Effector memory CD8-positive, alpha-beta T cell (primary cell): ENCODE results near the gene CFAP54.
A peak's percentile ranks its signal among the peaks of the same experiment; 100 is the strongest.
"Not testable (repeated sequence)": the region's sequence is repeated elsewhere in the genome, so short reads cannot be mapped to it uniquely, and the experiment has no call there.

Experiments used
- ATAC-seq: fragments of 150-1000 bp; cut with Tn5 transposase; replicated peaks from 2 replicates; pipeline ENCODE4 v1.10.0; 2021; ENCODE audit warnings: mild to moderate bottlenecking, moderate library complexity
- DNase-seq, 3 experiments: peaks; one replicate each; pipeline ENCODE4 v3.0.0; 2021
- H3K27ac Mint-ChIP-seq, 2 donors: one replicate each; pipeline ENCODE4 v1.8.0; 2022; ENCODE audit warnings: mild to moderate bottlenecking in 2 of 2, mixed read lengths in 2 of 2, moderate library complexity in 2 of 2
- H3K27me3 Mint-ChIP-seq, 2 donors: one replicate each; pipeline ENCODE4 v1.8.0; 2022; ENCODE audit warnings: mixed read lengths in 2 of 2
- H3K36me3 Mint-ChIP-seq: one replicate; pipeline ENCODE4 v1.8.0; 2022; ENCODE audit warnings: mild to moderate bottlenecking, moderate library complexity, mixed read lengths; ENCODE audit not compliant: insufficient read depth
- H3K4me1 Mint-ChIP-seq, 2 donors: one replicate each; pipeline ENCODE4 v1.8.0; 2022; ENCODE audit warnings: low read depth in 2 of 2, mixed read lengths in 2 of 2
- H3K4me3 Mint-ChIP-seq, 2 donors: one replicate each; pipeline ENCODE4 v1.8.0; 2022; ENCODE audit warnings: mild to moderate bottlenecking in 2 of 2, mixed read lengths in 2 of 2, moderate library complexity in 2 of 2
- H3K9me3 Mint-ChIP-seq, 2 donors: one replicate each; pipeline ENCODE4 v1.8.0; 2022; ENCODE audit warnings: mixed read lengths in 2 of 2

Gene CFAP54

DNA sequence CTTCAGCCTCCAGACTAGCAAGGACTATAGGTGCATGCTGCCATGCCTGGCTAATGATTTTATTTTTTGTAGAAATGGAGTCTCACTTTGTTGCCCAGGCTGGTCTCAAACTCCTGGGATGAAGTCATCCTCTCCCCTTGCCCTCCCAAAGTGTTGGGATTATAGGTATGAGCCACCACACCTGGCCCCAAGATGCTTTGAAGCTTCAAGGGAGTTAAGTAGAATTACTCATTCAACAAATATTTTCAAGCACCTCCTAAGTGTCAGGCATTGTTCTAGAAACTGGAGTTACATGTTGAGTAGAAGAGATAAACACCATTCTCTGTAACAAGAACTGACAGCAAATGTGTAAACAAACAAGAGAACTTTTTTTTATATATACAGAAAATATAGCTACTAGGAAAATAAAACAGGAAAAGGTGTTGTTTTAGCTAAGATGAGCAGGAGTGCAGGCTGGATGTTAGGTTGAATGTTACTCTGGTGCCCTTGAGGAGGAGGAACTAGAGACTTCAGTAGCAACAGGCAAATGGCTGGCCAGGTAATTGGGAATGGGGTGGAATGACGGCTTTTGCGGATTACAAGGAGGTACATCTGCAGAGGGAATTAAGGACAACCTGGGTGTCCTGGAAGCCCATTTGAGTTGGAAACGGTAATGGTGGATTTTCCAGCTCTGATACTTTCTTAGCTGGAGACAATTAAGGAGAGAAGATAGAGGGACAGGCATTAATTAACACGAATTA, 32.0 kb upstream of the CFAP54 start:
- H3K27me3 Mint-ChIP-seq, result no peaks in the 10 kb centered on the region
- no peaks in the 10 kb centered on the region for H3K36me3 Mint-ChIP-seq
- H3K27ac Mint-ChIP-seq, result peak overlapping the region in 1 of 2 donors; percentile 53
- no peak for DNase-seq
- H3K9me3 Mint-ChIP-seq, result no peaks in the 10 kb centered on the region
- no peak overlapping the region for H3K4me3 Mint-ChIP-seq
- peaks cover 0 to 8% of the 10 kb centered on the region in 2 donors for H3K4me1 Mint-ChIP-seq
- no peak for ATAC-seq

DNA sequence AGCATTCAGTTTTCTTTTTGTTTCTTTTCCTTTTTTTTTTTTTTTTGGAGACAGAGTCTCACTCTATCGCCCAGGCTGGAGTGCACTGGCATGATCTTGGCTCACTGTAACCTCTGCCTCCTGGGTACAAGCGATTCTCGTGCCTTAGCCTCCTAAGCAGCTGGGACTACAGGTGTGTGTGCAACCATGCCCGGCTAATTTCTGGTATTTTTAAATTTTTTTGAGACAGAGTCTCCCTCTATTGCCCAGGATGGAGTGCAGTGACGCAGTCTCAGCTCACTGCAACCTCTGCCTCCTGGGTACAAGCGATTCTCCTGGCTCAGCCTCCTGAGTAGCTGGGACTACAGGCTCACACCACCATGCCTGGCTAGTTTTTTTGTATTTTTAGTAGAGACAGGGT, 30.1 kb upstream of the CFAP54 start:
- not testable (repeated sequence) for H3K4me1 Mint-ChIP-seq, H3K9me3 Mint-ChIP-seq, H3K4me3 Mint-ChIP-seq, ATAC-seq, H3K36me3 Mint-ChIP-seq, H3K27ac Mint-ChIP-seq, H3K27me3 Mint-ChIP-seq, DNase-seq

DNA sequence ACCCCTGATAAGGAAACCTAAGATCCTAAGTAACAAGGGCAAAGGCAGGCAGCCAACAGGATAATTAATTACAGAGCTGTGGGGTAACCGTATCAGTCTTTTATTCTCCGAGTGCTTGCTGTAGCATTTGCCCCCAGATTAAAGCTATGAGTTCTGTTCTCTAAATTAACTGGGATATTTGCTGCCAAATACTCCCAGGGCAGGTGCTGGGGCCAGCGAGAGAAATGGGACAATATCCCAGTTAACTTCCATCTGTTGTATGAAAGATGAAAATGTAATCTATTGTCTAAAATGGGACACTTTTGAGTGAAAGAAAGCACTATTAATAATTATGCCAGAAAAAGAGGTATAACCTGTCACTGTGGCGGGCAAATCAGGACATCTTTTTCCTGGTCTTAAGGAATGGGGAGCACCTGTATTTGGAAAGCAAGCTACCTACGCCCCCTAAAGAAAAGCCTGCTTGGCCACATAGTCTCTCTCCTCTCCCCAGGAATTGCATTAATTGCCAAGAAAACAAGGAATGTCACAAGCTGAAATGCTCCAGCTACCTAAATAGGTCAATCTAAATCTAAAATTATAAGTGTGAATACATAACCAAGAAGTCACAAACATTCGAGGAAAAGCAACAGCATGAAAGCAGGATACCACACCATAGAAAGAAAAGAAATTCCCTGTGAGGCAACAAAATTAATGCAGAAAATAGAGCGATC, 26.7 kb upstream of the CFAP54 start:
- H3K36me3 Mint-ChIP-seq, result no peaks in the 10 kb centered on the region
- ATAC-seq, result no peak
- H3K4me1 Mint-ChIP-seq, result no peaks in the 10 kb centered on the region
- no peak for DNase-seq
- no peak overlapping the region for H3K27ac Mint-ChIP-seq
- H3K9me3 Mint-ChIP-seq, result no peaks in the 10 kb centered on the region
- H3K27me3 Mint-ChIP-seq, result no peaks in the 10 kb centered on the region
- H3K4me3 Mint-ChIP-seq, result no peak overlapping the region

DNA sequence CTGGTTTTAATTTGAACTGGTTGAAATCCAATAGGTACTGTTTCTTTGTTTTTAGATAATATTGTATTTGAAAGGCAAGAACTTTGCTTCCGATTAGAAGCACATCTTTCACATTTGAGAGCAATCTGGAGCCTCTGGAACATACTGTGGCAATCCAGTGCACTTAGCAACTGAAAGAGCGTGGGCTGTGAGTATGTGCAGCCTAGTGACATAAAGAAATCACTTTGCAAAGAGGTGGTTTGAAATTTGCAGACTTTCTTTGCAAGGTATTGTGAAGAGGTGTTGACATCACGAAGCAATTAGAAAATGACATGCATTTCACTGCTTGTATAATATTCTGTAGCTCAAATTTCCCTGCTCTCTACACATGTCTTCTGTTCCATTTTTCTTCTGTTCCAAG, 23.5 kb upstream of the CFAP54 start:
- peaks cover 3 to 8% of the 10 kb centered on the region in 2 donors for H3K9me3 Mint-ChIP-seq
- no peak for DNase-seq
- ATAC-seq, result no peak
- no peaks in the 10 kb centered on the region for H3K27me3 Mint-ChIP-seq
- no peaks in the 10 kb centered on the region for H3K4me1 Mint-ChIP-seq
- no peaks in the 10 kb centered on the region for H3K36me3 Mint-ChIP-seq
- no peak overlapping the region for H3K4me3 Mint-ChIP-seq
- H3K27ac Mint-ChIP-seq, result no peak overlapping the region

DNA sequence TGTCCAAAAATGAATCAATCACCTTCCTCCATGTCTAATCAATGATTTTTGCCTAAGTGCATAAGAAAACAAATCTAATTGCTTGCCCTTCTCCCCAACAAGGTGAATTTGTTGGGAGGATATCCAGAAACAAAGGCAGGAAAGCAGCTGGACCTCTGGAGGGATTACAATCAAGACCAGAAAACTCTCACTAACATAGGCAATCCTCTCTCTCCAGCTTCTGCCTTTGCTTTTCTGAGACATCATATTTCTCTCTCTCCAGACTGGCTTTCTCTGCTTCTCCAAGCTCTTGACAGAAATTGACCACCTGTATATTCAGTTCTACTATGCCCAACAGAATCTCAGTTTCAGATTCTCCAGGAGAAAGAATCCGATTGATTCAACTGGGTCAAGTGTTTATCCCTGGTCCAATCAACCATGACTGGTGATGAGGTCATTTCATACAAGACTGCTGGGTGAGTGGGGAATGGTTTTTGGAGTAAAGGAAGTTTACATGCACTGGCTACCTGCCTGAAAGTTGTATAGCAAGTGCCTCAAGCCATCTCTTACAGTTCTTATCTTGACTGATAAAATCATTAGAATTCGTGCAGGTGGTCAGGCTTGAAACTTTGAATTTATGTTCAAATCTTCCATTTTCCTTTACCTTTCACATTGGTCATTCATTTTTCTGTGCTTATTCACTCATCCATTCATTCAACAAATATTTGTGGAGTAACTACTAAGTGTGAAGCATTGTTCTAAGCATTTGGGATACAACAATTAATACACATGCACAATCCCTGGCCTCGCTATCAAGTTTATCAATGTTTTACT, 22.2 kb upstream of the CFAP54 start:
- no peak for ATAC-seq
- Mint-ChIP-seq H3K27ac (peak overlapping the region in 1 of 2 donors; percentile 8), H3K4me3 (no peak overlapping the region), H3K36me3 (no peaks in the 10 kb centered on the region), H3K4me1 (peaks cover 0 to 3% of the 10 kb centered on the region in 2 donors), H3K9me3 (peaks cover 3 to 8% of the 10 kb centered on the region in 2 donors), H3K27me3 (no peaks in the 10 kb centered on the region)
- DNase-seq, result no peak

DNA sequence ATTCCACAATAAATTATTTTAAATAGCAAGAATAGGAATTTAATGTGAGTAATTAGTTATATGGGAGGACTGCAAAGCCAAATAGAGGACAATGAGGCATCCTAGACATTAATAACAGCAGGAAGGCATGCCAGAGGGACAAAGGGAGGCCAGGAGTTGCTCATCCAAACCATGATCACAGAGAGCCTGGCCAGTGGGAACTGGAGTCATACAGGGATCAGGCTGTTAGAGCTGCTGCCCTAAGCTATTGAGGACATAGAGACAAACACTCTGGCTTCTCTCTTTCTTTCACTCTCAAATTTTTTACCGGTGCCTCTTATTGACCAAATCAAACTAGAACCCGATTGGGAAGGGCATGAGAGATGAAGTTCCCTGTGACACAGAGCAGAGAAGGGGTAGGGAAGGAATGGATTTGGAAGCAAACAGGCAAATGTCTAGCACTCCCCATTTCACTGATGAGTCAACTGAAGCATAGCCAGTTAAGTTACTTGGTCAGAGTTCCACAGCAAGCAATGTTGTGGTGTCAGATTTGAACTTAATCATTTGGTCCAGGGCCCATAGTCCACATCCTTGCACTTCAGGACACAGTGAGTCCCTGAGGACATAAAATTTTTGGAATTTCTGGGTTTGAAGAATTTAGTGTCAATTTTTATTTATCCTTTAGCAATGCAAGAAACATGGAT, 17.9 kb upstream of the CFAP54 start:
- Mint-ChIP-seq H3K4me1 (peaks cover 14 to 24% of the 10 kb centered on the region in 2 donors), H3K36me3 (peaks cover 3% of the 10 kb centered on the region), H3K27ac (peak overlapping the region in 1 of 2 donors; percentile 60), H3K9me3 (peaks cover 7 to 8% of the 10 kb centered on the region in 2 donors), H3K4me3 (no peak overlapping the region), H3K27me3 (no peaks in the 10 kb centered on the region)
- DNase-seq (no peak), ATAC-seq (no peak)

DNA sequence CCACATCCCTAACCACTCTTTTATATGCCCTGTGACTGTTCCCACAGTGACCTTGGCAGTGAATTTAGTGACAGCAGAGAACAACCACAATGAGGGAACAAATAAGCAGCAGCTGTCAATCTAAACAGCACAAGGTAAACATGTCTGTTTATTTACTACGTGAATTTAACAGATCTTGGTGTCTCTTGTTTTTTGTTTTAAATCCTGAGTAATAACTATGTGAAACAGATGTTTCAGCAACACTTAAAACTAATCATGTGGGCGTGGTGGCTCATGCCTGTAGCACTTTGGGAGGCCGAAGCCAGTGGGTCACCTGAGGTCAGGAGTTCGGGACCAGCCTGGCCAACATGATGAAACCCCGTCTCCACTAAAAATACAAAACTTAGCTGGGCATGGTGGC, 17.0 kb upstream of the CFAP54 start:
- Mint-ChIP-seq H3K4me1 (peaks cover 14 to 24% of the 10 kb centered on the region in 2 donors), H3K9me3 (peaks cover 7 to 8% of the 10 kb centered on the region in 2 donors), H3K4me3 (peak overlapping the region; percentile 20 to 43), H3K36me3 (peaks cover 3% of the 10 kb centered on the region), H3K27ac (peak overlapping the region in 1 of 2 donors; percentile 60), H3K27me3 (no peaks in the 10 kb centered on the region)
- DNase-seq (no peak), ATAC-seq (no peak)

DNA sequence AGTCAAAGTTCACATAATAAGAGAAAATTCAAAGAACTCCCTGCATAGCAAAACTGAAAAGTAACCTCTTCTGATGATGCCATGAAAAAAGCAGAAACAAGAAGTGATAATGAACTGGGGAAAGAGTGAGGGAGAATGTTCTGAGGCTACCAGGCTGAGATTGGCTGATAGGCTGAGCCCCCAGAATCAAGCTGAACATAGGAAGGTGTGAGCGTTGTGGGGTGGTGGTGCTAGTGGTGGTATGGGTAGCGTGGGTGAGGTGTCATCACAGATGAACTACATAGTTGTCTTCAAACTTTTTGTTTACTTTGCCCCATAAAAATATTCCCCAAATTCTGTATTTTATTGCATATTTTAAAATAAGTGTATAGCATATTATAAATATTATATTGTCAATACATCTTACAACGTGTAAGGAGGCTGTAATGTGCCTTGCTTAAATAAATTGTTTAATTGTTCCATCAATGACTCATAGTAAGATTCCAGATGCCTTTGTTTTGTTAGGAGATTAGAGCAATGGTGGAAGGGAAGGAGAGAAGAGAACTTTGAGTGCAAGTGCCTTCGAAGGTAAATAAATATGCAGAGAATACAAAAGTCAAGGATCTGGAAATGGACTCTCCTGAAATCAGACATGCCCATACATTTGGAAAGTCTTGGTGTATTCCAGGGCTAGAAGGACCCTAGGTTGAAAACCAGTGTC, 15.8 kb upstream of the CFAP54 start:
- Mint-ChIP-seq H3K36me3 (peaks cover 3% of the 10 kb centered on the region), H3K27ac (peak overlapping the region; percentile 57 to 77), H3K4me3 (peak overlapping the region; percentile 20 to 43), H3K4me1 (peaks cover 14 to 24% of the 10 kb centered on the region in 2 donors), H3K9me3 (peaks cover 7 to 8% of the 10 kb centered on the region in 2 donors), H3K27me3 (no peaks in the 10 kb centered on the region)
- ATAC-seq (peak; percentile 100), DNase-seq (peak; percentile 47 to 50 (median 48))

DNA sequence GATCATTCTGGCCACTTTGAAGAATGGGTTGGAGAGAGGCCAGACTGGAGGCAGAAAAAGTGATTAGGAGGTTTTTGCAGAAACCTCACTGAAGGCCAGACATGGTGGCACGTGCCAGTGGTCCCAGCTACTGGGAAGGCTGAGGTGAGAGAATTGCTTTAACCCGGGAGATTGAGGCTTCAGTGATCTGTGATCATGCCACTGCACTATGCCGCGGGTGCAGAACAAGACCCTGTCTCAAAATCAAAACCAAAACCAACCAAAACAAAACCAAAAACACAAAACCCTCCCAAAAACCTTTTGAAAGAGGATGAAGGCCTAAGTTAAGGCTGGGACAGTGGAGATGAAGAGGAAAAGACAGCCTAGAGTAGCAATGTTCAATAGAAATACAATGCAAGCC, 15.2 kb upstream of the CFAP54 start:
- Mint-ChIP-seq H3K36me3 (peaks cover 3% of the 10 kb centered on the region), H3K27ac (peak overlapping the region; percentile 57 to 77), H3K4me1 (peaks cover 14 to 24% of the 10 kb centered on the region in 2 donors), H3K27me3 (no peaks in the 10 kb centered on the region), H3K9me3 (peaks cover 7 to 8% of the 10 kb centered on the region in 2 donors), H3K4me3 (peak overlapping the region; percentile 13 to 43)
- ATAC-seq, result no peak
- DNase-seq, result no peak

DNA sequence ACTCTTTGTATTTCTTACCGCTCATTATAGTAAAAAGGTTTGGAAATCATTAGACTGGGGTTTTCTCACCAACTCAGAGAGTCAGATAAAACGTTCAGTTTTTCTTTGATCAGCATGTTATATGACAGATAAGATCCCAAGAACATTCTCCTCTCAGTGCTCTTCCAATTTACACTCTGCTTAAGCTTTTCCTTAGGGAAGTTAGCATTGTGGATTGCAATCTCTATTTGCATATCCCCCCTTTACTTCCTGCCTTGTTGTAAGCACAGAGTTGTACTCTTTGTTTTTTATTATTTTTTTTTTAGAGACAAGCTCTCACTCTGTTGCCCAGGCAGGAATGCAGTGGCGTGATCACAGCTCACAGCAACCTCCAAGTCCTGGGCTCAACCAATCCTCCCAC, 11.4 kb upstream of the CFAP54 start:
- no peak overlapping the region for H3K4me3 Mint-ChIP-seq
- peaks cover 0 to 3% of the 10 kb centered on the region in 2 donors for H3K9me3 Mint-ChIP-seq
- H3K4me1 Mint-ChIP-seq, result peaks cover 14% of the 10 kb centered on the region in 2 donors
- peaks cover 3% of the 10 kb centered on the region for H3K36me3 Mint-ChIP-seq
- H3K27ac Mint-ChIP-seq, result no peak overlapping the region
- no peak for DNase-seq
- ATAC-seq, result no peak
- H3K27me3 Mint-ChIP-seq, result no peaks in the 10 kb centered on the region

DNA sequence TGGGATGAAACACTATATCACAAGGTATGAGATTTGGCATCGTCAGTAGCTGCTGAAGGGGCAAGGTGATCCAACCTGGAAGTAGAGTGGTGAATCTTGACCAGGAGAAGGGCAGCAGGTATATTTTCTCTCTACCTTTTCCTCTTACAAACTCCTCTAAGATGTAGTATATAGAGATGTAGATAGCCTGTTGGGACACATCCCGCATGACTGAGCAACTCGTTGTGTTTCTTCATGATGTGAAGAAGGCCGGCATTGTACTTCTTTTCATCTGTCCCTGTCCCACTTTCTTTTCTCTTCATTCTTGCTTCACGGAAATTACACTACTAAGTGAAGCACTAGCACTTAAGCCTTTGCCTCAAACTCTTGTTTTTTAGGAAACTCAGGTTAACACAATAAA, 7.3 kb upstream of the CFAP54 start:
- Mint-ChIP-seq H3K4me1 (peaks cover 10 to 13% of the 10 kb centered on the region in 2 donors), H3K4me3 (no peak overlapping the region), H3K27ac (no peak overlapping the region), H3K36me3 (no peaks in the 10 kb centered on the region), H3K9me3 (no peaks in the 10 kb centered on the region), H3K27me3 (no peaks in the 10 kb centered on the region)
- ATAC-seq, result no peak
- no peak for DNase-seq

DNA sequence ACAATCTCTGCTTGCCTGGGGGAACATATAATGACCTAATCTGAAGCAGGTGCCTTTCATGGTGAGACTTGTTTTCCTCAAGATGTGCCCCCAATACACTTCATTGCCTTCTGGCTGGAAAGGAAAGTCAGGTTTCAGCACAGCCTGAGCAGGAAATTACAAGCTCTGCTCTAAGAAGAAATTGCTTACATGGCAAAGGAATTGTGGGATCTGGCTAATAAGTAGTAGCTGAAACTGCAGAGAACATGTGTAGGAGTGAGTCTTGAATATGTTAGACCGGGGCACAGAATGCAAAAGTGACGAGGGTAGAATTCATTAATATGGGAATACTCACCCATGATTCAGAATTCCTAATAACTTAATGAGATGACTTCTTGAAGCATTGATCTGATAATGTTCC, 6.3 kb upstream of the CFAP54 start:
- Mint-ChIP-seq H3K36me3 (no peaks in the 10 kb centered on the region), H3K27me3 (no peaks in the 10 kb centered on the region), H3K9me3 (no peaks in the 10 kb centered on the region), H3K4me3 (no peak overlapping the region), H3K27ac (no peak overlapping the region), H3K4me1 (peaks cover 10 to 13% of the 10 kb centered on the region in 2 donors)
- no peak for DNase-seq
- ATAC-seq, result no peak
